IMR-90 (cell line): ENCODE results near the gene TALDO1. TPM values are rescaled to one million over a fixed set of nuclear protein-coding genes. Genes with fewer than 3 reads are reported as not detected.

ENCODE experiments used
- ATAC-seq: fragments of 200-7000 bp; cut with Tn5 transposase; 2 replicates; pipeline ENCODE4 v1.9.1; 2020; ENCODE audit warnings: low read depth, mild to moderate bottlenecking, moderate library complexity
- BruUV-seq: library from RNA; stranded (reverse); fragments of 400-500 nt; replicated peaks from 2 replicates; lab custom pipeline; 2021; lab: Mats Ljungman, UMichigan
- CTCF ChIA-PET: fragments of 300-600 bp; formaldehyde crosslinking; extraction: SDS; loops from one replicate; lab custom pipeline; 2021; ENCODE audit warnings: antibody characterized with exemption; lab: Yijun Ruan, JAX
- POLR2A ChIA-PET: fragments of 300-600 bp; sonication (Branson Sonifier 250); formaldehyde crosslinking; loops from one replicate; lab custom pipeline; 2022; ENCODE audit warnings: antibody characterized with exemption; ENCODE audit not compliant: unreplicated experiment; lab: Charles Lee
- DNase-seq: peaks from one replicate; pipeline ENCODE4 v3.0.0; 2013
- H2AFZ ChIP-seq: replicated peaks from 2 replicates; pipeline ENCODE3; 2013; ENCODE audit warnings: low read length, mild to moderate bottlenecking; ENCODE audit not compliant: poor library complexity
- H2AK5ac ChIP-seq: 2 replicates; pipeline ENCODE4 v1.6.1; 2013; ENCODE audit warnings: low read depth, low read length, inconsistent platforms
- H2AK9ac ChIP-seq: replicated peaks from 2 replicates; pipeline ENCODE3; 2013; ENCODE audit warnings: mild to moderate bottlenecking, low read depth, low read length, moderate library complexity; ENCODE audit not compliant: poor library complexity
- H2BK120ac ChIP-seq: 2 replicates; pipeline ENCODE4 v1.6.1; 2013; ENCODE audit warnings: low read depth, low read length, inconsistent platforms
- H2BK15ac ChIP-seq: 3 replicates; pipeline ENCODE4 v1.6.1; 2013; ENCODE audit warnings: low read depth, low read length, inconsistent platforms
- H2BK20ac ChIP-seq: 2 replicates; pipeline ENCODE4 v1.6.1; 2013; ENCODE audit warnings: low read depth, mild to moderate bottlenecking, inconsistent platforms, low read length, moderate library complexity
- H2BK5ac ChIP-seq: 2 replicates; pipeline ENCODE4 v1.6.1; 2013; ENCODE audit warnings: mild to moderate bottlenecking, low read depth, low read length, inconsistent platforms; ENCODE audit not compliant: poor library complexity, severe bottlenecking
- H3K14ac ChIP-seq: replicated peaks from 2 replicates; pipeline ENCODE4 v1.6.1; 2013; ENCODE audit warnings: low read depth, low read length, inconsistent platforms
- H3K18ac ChIP-seq: 2 replicates; pipeline ENCODE4 v1.6.1; 2013; ENCODE audit warnings: low read depth, low read length, control low read depth
- H3K23ac ChIP-seq: 2 replicates; pipeline ENCODE4 v1.6.1; 2013; ENCODE audit warnings: low read depth, low read length, inconsistent platforms
- H3K27ac ChIP-seq: 2 replicates; pipeline ENCODE4 v1.5.1; 2013; ENCODE audit warnings: mild to moderate bottlenecking, control low read depth, low read length; ENCODE audit not compliant: insufficient read depth
- H3K27me3 ChIP-seq: 2 replicates; pipeline ENCODE4 v1.6.1; 2013; ENCODE audit warnings: low read length; ENCODE audit not compliant: control insufficient read depth, insufficient read depth
- H3K36me3 ChIP-seq: 2 replicates; pipeline ENCODE4 v1.6.1; 2013; ENCODE audit warnings: low read length, mixed read lengths; ENCODE audit not compliant: control insufficient read depth, insufficient read depth
- H3K4ac ChIP-seq: 2 replicates; pipeline ENCODE4 v1.6.1; 2013; ENCODE audit warnings: low read depth, low read length, inconsistent platforms
- H3K4me1 ChIP-seq: 2 replicates; pipeline ENCODE4 v1.6.1; 2013; ENCODE audit warnings: low read length, mixed read lengths; ENCODE audit not compliant: control insufficient read depth, insufficient read depth
- H3K4me2 ChIP-seq: 2 replicates; pipeline ENCODE4 v1.6.1; 2013; ENCODE audit warnings: low read depth, mild to moderate bottlenecking, control low read depth, low read length, moderate library complexity
- H3K4me3 ChIP-seq: 2 replicates; pipeline ENCODE4 v1.5.1; 2013; ENCODE audit warnings: low read depth, mild to moderate bottlenecking, control low read depth, low read length, moderate library complexity; ENCODE audit not compliant: insufficient read depth
- H3K56ac ChIP-seq: 2 replicates; pipeline ENCODE4 v1.6.1; 2013; ENCODE audit warnings: low read length, inconsistent platforms; ENCODE audit not compliant: insufficient read depth; ENCODE audit errors: extremely low read depth
- H3K79me1 ChIP-seq, 2 experiments: 2 replicates each; pipeline ENCODE4 v1.6.1; 2013; ENCODE audit warnings: low read length in 2 of 2, inconsistent platforms in 1 of 2, low read depth in 1 of 2
- H3K9ac ChIP-seq: 2 replicates; pipeline ENCODE4 v1.6.1; 2013; ENCODE audit warnings: low read depth, low read length, control low read depth
- H3K9me1 ChIP-seq: 2 replicates; pipeline ENCODE4 v1.6.1; 2013; ENCODE audit warnings: low read length, inconsistent platforms; ENCODE audit not compliant: insufficient read depth
- H3K9me3 ChIP-seq: 2 replicates; pipeline ENCODE4 v1.6.1; 2013; ENCODE audit warnings: low read length; ENCODE audit not compliant: control insufficient read depth, insufficient read depth
- H4K20me1 ChIP-seq: 2 replicates; pipeline ENCODE4 v1.6.1; 2013; ENCODE audit warnings: low read length, inconsistent platforms; ENCODE audit not compliant: insufficient read depth
- H4K5ac ChIP-seq: 2 replicates; pipeline ENCODE4 v1.6.1; 2013; ENCODE audit warnings: mild to moderate bottlenecking, low read depth, low read length, control low read depth
- H4K8ac ChIP-seq, 2 experiments: 2 replicates each; pipeline ENCODE4 v1.6.1; 2013; ENCODE audit warnings: low read depth in 2 of 2, low read length in 2 of 2, control low read depth in 1 of 2, inconsistent platforms in 1 of 2
- H4K91ac ChIP-seq: 2 replicates; pipeline ENCODE4 v1.6.1; 2013; ENCODE audit warnings: low read depth, low read length, inconsistent platforms; ENCODE audit not compliant: insufficient read depth
- BHLHE40 ChIP-seq: fragments of 150-350 bp; IDR thresholded peaks from 2 replicates; pipeline ENCODE4 v1.6.1; 2016; ENCODE audit warnings: mild to moderate bottlenecking, low read depth, low read length
- CHD1 ChIP-seq: IDR thresholded peaks from 2 replicates; pipeline ENCODE4 v1.6.1; 2012; ENCODE audit warnings: low read depth, low read length, improper control_type of control experiment
- ELK1 ChIP-seq: fragments of 150-350 bp; IDR thresholded peaks from 2 replicates; pipeline ENCODE4 v1.6.1; 2016; ENCODE audit warnings: low read depth, mild to moderate bottlenecking, low read length, moderate library complexity, borderline replicate concordance
- FOS ChIP-seq: fragments of 150-350 bp; IDR thresholded peaks from 2 replicates; pipeline ENCODE4 v1.6.1; 2016; ENCODE audit warnings: low read depth, low read length
- MAFK ChIP-seq: IDR thresholded peaks from 2 replicates; pipeline ENCODE4 v1.6.1; 2012; ENCODE audit warnings: low read depth, low read length, improper control_type of control experiment
- MAZ ChIP-seq: IDR thresholded peaks from 2 replicates; pipeline ENCODE4 v1.6.1; 2012; ENCODE audit warnings: low read depth, mild to moderate bottlenecking, low read length, improper control_type of control experiment, moderate library complexity, borderline replicate concordance
- MXI1 ChIP-seq: IDR thresholded peaks from 2 replicates; pipeline ENCODE4 v1.6.1; 2012; ENCODE audit warnings: low read depth, mild to moderate bottlenecking, low read length, moderate library complexity, borderline replicate concordance
- NFE2L2 ChIP-seq: fragments of 150-350 bp; IDR thresholded peaks from 2 replicates; pipeline ENCODE4 v1.6.1; 2016; ENCODE audit warnings: low read depth, mild to moderate bottlenecking, low read length
- POLR2A ChIP-seq: IDR thresholded peaks from 2 replicates; pipeline ENCODE4 v1.6.1; 2012; ENCODE audit warnings: mild to moderate bottlenecking, low read depth, low read length
- RAD21 ChIP-seq: IDR thresholded peaks from 2 replicates; pipeline ENCODE4 v1.6.1; 2012; ENCODE audit warnings: low read length, improper control_type of control experiment
- RCOR1 ChIP-seq: IDR thresholded peaks from 2 replicates; pipeline ENCODE4 v1.6.1; 2012; ENCODE audit warnings: mild to moderate bottlenecking, low read length, improper control_type of control experiment; ENCODE audit not compliant: insufficient replicate concordance
- RFX5 ChIP-seq: IDR thresholded peaks from 2 replicates; pipeline ENCODE4 v1.8.0; 2012; ENCODE audit warnings: low read depth, mild to moderate bottlenecking, low read length, moderate library complexity
- SMC3 ChIP-seq: fragments of 150-350 bp; IDR thresholded peaks from 2 replicates; pipeline ENCODE4 v1.6.1; 2016; ENCODE audit warnings: low read depth, mild to moderate bottlenecking, antibody characterized with exemption, low read length, moderate library complexity
- WGBS, 2 experiments: methylation state at CpG; one replicate each; pipeline versions ENCODE4 v1.1.5 to v1.1.7; 2013; ENCODE audit warnings: missing lambda C conversion rate in 2 of 2; ENCODE audit not compliant: insufficient read length in 1 of 2; ENCODE audit errors: extremely low coverage in 2 of 2; 5-methylcytosine and 5-hydroxymethylcytosine counted together
- dilution Hi-C: fragments of 300-500 bp; cut with HindIII; formaldehyde crosslinking; loops from one replicate; pipeline ENCODE4 v1.14.3; 2018; ENCODE audit warnings: low sequenced_read_pairs; ENCODE audit not compliant: unreplicated experiment
- in situ Hi-C: fragments of 300-500 bp; cut with MboI; formaldehyde crosslinking; loops from 3 replicates; pipeline ENCODE4 v1.14.3; 2019; ENCODE audit warnings: low sequenced_read_pairs, inconsistent platforms, mixed read lengths
- intact Hi-C: fragments of 100-400 bp; cut with micrococcal nuclease; formaldehyde crosslinking; loops from 2 replicates; pipeline ENCODE4 v1.10.0; 2022
- polyA plus RNA-seq, 3 experiments: library from polyadenylated mRNA; depleted of rRNA; stranded (reverse); fragments of >200 nt; gene quantifications; 2 replicates each; pipeline ENCODE4 v1.2.3, GENCODE V29; 2012; ENCODE audit warnings: low replicate concordance in 1 of 3
- total RNA-seq: library from RNA; depleted of rRNA; stranded (reverse); fragments of >200 nt; gene quantifications from 2 replicates; pipeline ENCODE4 v1.2.3, GENCODE V29; 2012
- TF ChIP-seq, protein P1 (sequence below): conservative IDR thresholded peaks from 2 replicates; pipeline ENCODE4 v1.5.1; 2012; ENCODE audit warnings: mild to moderate bottlenecking, low read depth, low read length, improper control_type of control experiment

Gene TALDO1
- total and polyA plus RNA-seq, 2 of the 4 experiments (the other 2 are of a cell fraction) = 147 to 210 TPM

- BruUV-seq = no TSS peak
- Histone ChIP-seq H4K20me1 (peaks cover 67% of the 10 kb centered on the region), H4K8ac (no peak overlapping the region; a peak in 1 of 4 replicates), H2AK9ac (peak overlapping the region; percentile 5), H2BK5ac (no peak overlapping the region), H2AK5ac (no peak overlapping the region), H3K27me3 (no peaks in the 10 kb centered on the region), H3K23ac (no peak overlapping the region), H3K4ac (no peak overlapping the region), H3K36me3 (peaks cover 39% of the 10 kb centered on the region), H3K4me3 (no peak overlapping the region), H3K27ac (no peak overlapping the region), H3K18ac (no peak overlapping the region), H3K56ac (no peak overlapping the region), H2AFZ (no peak overlapping the region), H2BK20ac (no peak overlapping the region), H3K4me1 (peaks cover 13% of the 10 kb centered on the region), H3K9ac (no peak overlapping the region), H3K9me3 (no peaks in the 10 kb centered on the region), H3K14ac (no peak overlapping the region), H2BK120ac (no peak overlapping the region), H4K91ac (no peak overlapping the region), H3K79me1 (peaks cover 11 to 68% of the 10 kb centered on the region in 2 experiments), H3K9me1 (peaks cover 11% of the 10 kb centered on the region; the same call in 1 of the 2 replicates), H2BK15ac (no peak overlapping the region), H3K4me2 (no peak overlapping the region), H4K5ac (no peak overlapping the region)
- intact Hi-C loops (no loop called here), dilution Hi-C loops (no loop called here), in situ Hi-C loops (no loop called here)
- DNase-seq (no peak), ATAC-seq (no peak)
- WGBS, 2 experiments = 78% methylated on average over 3 of the region's 9 CpGs; no CpG with 5 or more reads in 1 of the 2 experiments
- ChIA-PET POLR2A (no interaction called here), CTCF (no interaction called here)
- TF ChIP-seq RCOR1 (no peak), POLR2A (no peak), RFX5 (no peak), RAD21 (no peak), SMC3 (no peak), FOS (no peak), ELK1 (no peak), MAFK (no peak), CHD1 (no peak), NFE2L2 (no peak), MAZ (no peak), MXI1 (no peak), BHLHE40 (no peak)
- TF ChIP-seq, protein P1, sequence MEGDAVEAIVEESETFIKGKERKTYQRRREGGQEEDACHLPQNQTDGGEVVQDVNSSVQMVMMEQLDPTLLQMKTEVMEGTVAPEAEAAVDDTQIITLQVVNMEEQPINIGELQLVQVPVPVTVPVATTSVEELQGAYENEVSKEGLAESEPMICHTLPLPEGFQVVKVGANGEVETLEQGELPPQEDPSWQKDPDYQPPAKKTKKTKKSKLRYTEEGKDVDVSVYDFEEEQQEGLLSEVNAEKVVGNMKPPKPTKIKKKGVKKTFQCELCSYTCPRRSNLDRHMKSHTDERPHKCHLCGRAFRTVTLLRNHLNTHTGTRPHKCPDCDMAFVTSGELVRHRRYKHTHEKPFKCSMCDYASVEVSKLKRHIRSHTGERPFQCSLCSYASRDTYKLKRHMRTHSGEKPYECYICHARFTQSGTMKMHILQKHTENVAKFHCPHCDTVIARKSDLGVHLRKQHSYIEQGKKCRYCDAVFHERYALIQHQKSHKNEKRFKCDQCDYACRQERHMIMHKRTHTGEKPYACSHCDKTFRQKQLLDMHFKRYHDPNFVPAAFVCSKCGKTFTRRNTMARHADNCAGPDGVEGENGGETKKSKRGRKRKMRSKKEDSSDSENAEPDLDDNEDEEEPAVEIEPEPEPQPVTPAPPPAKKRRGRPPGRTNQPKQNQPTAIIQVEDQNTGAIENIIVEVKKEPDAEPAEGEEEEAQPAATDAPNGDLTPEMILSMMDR = no peak
Observed at GRCh38 chr11:773830-774229, 26.6 kb downstream of the TALDO1 start.
